HCT116 (cell line): ENCODE data around the gene MUC13. TPM values are rescaled to one million over a fixed set of nuclear protein-coding genes. Genes with fewer than 3 reads are reported as not detected.

Experiments used
- ELF1 ChIP-seq: IDR thresholded peaks from 2 replicates; pipeline ENCODE4 v1.6.1; 2012; ENCODE audit warnings: low read depth, borderline replicate concordance
- POLR2A ChIP-seq: IDR thresholded peaks from 2 replicates; pipeline ENCODE4 v1.7.0; 2011; ENCODE audit warnings: borderline replicate concordance; ENCODE audit not compliant: insufficient read depth, insufficient read length; ENCODE audit errors: extremely low read depth
- POLR2AphosphoS5 ChIP-seq: IDR thresholded peaks from 2 replicates; pipeline ENCODE4 v1.6.1; 2011; ENCODE audit warnings: mild to moderate bottlenecking, low read depth, low read length, moderate library complexity
- REST ChIP-seq: IDR thresholded peaks from 2 replicates; pipeline ENCODE4 v1.6.1; 2012; ENCODE audit warnings: low read depth
- SP1 ChIP-seq: IDR thresholded peaks from 2 replicates; pipeline ENCODE4 v1.6.1; 2012; ENCODE audit warnings: low read depth
- YY1 ChIP-seq: IDR thresholded peaks from 2 replicates; pipeline ENCODE4 v1.6.1; 2011; ENCODE audit warnings: low read length, low read depth, moderate library complexity, mild to moderate bottlenecking; ENCODE audit not compliant: insufficient replicate concordance; ENCODE audit errors: extremely low read depth
- ZBTB33 ChIP-seq: IDR thresholded peaks from 2 replicates; pipeline ENCODE4 v1.6.1; 2011; ENCODE audit warnings: mild to moderate bottlenecking, low read length, moderate library complexity; ENCODE audit not compliant: insufficient replicate concordance; ENCODE audit errors: extremely low read depth
- total RNA-seq: library from RNA; stranded (reverse); gene quantifications from one replicate; pipeline ENCODE4 v1.2.1, GENCODE V29; 2021; ENCODE audit not compliant: unreplicated experiment

MUC13 gene
- total RNA-seq, 1 experiment from 2014 or later: 0.44 TPM

GRCh38 chr3:124972457-124972856, 37.9 kb upstream of the MUC13 start (continued):
- TF ChIP-seq ELF1 (no peak), ZBTB33 (no peak), REST (no peak), POLR2A (no peak), YY1 (no peak), POLR2AphosphoS5 (no peak), SP1 (no peak)
- TF ChIP-seq, all 23 proteins: peak for 0
